Measurements from ENCODE around the gene WWOX.

GRCh38 chr16:78501744-78502143, 402.3 kb downstream of the WWOX start:
- no peak for TF ChIP-seq CTCF (IDR thresholded peaks at IDR 0.05)
- no peak for TF ChIP-seq POLR2A (IDR thresholded peaks at IDR 0.05)
